ENCODE measurements around the gene GRM1.
A peak's percentile ranks its signal among the peaks of the same experiment; 100 is the strongest.
"Not testable (repeated sequence)": the region's sequence is repeated elsewhere in the genome, so short reads cannot be mapped to it uniquely, and the experiment has no call there.

The GRM1 gene

GRCh38 chr6:146191166-146191565 lies 162.3 kb downstream of the GRM1 start:
- DNase-seq: no peak

- DNase-seq: no peak
These were observed 162.8 kb downstream of the GRM1 start for GRCh38 chr6:146191612-146192011.

GRCh38 chr6:146194434-146194833 lies 165.6 kb downstream of the GRM1 start:
- no peak for DNase-seq

- DNase-seq: peak in 19 of 58 donors; percentile 0 to 44 (median 5)
These were observed 171.3 kb downstream of the GRM1 start for GRCh38 chr6:146200176-146200575.

- DNase-seq: no peak
These were observed 173.7 kb downstream of the GRM1 start for GRCh38 chr6:146202570-146202969.

GRCh38 chr6:146209942-146210341 lies 181.1 kb downstream of the GRM1 start:
- DNase-seq: no peak

GRCh38 chr6:146210406-146211083 lies 181.7 kb downstream of the GRM1 start:
- no peak for DNase-seq

- DNase-seq: no peak
These were observed 182.8 kb downstream of the GRM1 start for GRCh38 chr6:146211646-146212045.

- no peak for DNase-seq
These were observed 183.9 kb downstream of the GRM1 start for GRCh38 chr6:146212781-146213180.

GRCh38 chr6:146219101-146219500 lies 190.2 kb downstream of the GRM1 start:
- DNase-seq: no peak

- DNase-seq: no peak
These were observed 195.6 kb downstream of the GRM1 start for GRCh38 chr6:146224449-146224848.

GRCh38 chr6:146224988-146225387 lies 196.1 kb downstream of the GRM1 start:
- DNase-seq: peak in 5 of 58 donors; percentile 0 to 42 (median 3)

- peak in 14 of 58 donors; percentile 0 to 37 (median 10) for DNase-seq
These were observed 211.5 kb downstream of the GRM1 start for GRCh38 chr6:146240322-146240721.

GRCh38 chr6:146240807-146241206 lies 211.9 kb downstream of the GRM1 start:
- DNase-seq: no peak

GRCh38 chr6:146243646-146244045 lies 214.8 kb downstream of the GRM1 start:
- not testable (repeated sequence) for DNase-seq

GRCh38 chr6:146244630-146245143 lies 215.8 kb downstream of the GRM1 start:
- no peak for DNase-seq

- DNase-seq: no peak
These were observed 217.2 kb downstream of the GRM1 start for GRCh38 chr6:146246028-146246427.

- DNase-seq: no peak
These were observed 224.8 kb downstream of the GRM1 start for GRCh38 chr6:146253691-146254090.

- DNase-seq: no peak
These were observed 229.3 kb downstream of the GRM1 start for GRCh38 chr6:146258206-146258605.

GRCh38 chr6:146260886-146261285 lies 232.0 kb downstream of the GRM1 start:
- DNase-seq: no peak

- no peak for DNase-seq
These were observed 236.2 kb downstream of the GRM1 start for GRCh38 chr6:146265056-146265455.

- no peak for DNase-seq
These were observed 238.6 kb downstream of the GRM1 start for GRCh38 chr6:146267447-146267846.

GRCh38 chr6:146267946-146268345 lies 239.1 kb downstream of the GRM1 start:
- DNase-seq: no peak
